Central memory CD8-positive, alpha-beta T cell (primary cell): ENCODE data around the gene LSP1.
"Not testable (repeated sequence)": the region's sequence is repeated elsewhere in the genome, so short reads cannot be mapped to it uniquely, and the experiment has no call there.

ENCODE experiments used
- ATAC-seq: fragments of 150-1000 bp; cut with Tn5 transposase; replicated peaks from 2 replicates; pipeline ENCODE4 v1.10.0; 2022; ENCODE audit warnings: mild to moderate bottlenecking, moderate FRiP score, moderate number of reproducible peaks; ENCODE audit not compliant: poor library complexity, severe bottlenecking; ENCODE audit errors: extremely low read depth
- DNase-seq, 2 donors: peaks; one replicate each; pipeline ENCODE4 v3.0.0; 2021; ENCODE audit warnings: low spot score in 2 of 2
- H3K27ac Mint-ChIP-seq: one replicate; pipeline ENCODE4 v1.8.0; 2022; ENCODE audit warnings: low read depth, mild to moderate bottlenecking, moderate library complexity, mixed read lengths
- H3K27me3 Mint-ChIP-seq: one replicate; pipeline ENCODE4 v1.8.0; 2022; ENCODE audit warnings: mixed read lengths
- H3K36me3 Mint-ChIP-seq: one replicate; pipeline ENCODE4 v1.8.0; 2022; ENCODE audit warnings: mild to moderate bottlenecking, moderate library complexity, mixed read lengths; ENCODE audit not compliant: insufficient read depth
- H3K4me1 Mint-ChIP-seq: one replicate; pipeline ENCODE4 v1.8.0; 2022; ENCODE audit warnings: mixed read lengths
- H3K4me3 Mint-ChIP-seq: one replicate; pipeline ENCODE4 v1.8.0; 2022; ENCODE audit warnings: mild to moderate bottlenecking, moderate library complexity, mixed read lengths
- H3K9me3 Mint-ChIP-seq: one replicate; pipeline ENCODE4 v1.8.0; 2022; ENCODE audit warnings: mixed read lengths

The LSP1 gene

DNA sequence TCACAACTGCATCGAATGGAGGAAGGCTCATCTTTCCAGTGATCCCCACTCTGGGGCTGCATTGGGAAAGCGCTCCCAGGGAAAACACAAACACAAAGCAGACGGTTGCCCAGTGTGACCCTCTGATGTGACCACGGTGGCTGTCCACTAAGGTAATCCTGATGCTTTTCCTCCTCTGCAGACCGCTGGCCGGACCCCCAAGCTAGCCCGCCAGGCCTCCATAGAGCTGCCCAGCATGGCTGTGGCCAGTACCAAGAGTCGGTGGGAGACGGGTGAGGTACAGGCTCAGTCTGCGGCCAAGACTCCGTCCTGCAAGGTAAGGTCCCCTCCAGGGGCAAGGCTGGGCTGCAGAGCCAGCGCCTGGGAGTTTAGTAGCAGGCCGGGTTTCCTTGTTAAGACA, 33.7 kb downstream of the LSP1 start:
- not testable (repeated sequence) for H3K9me3 Mint-ChIP-seq, DNase-seq, H3K27ac Mint-ChIP-seq, ATAC-seq, H3K4me3 Mint-ChIP-seq, H3K27me3 Mint-ChIP-seq
- H3K4me1 Mint-ChIP-seq, result peaks cover 12% of the 10 kb centered on the region
- H3K36me3 Mint-ChIP-seq, result peaks cover 10% of the 10 kb centered on the region

GRCh38 chr11:1887451-1888346, 34.8 kb downstream of the LSP1 start:
- H3K4me1 Mint-ChIP-seq, result peaks cover 16% of the 10 kb centered on the region
- H3K9me3 Mint-ChIP-seq, result no peaks in the 10 kb centered on the region
- no peaks in the 10 kb centered on the region for H3K27me3 Mint-ChIP-seq
- no peak for DNase-seq
- H3K27ac Mint-ChIP-seq, result peak overlapping the region; percentile 54
- H3K4me3 Mint-ChIP-seq, result no peak overlapping the region
- peaks cover 14% of the 10 kb centered on the region for H3K36me3 Mint-ChIP-seq
- no peak for ATAC-seq

- Mint-ChIP-seq H3K4me1 (peaks cover 18% of the 10 kb centered on the region), H3K27ac (peak overlapping the region; percentile 54), H3K27me3 (no peaks in the 10 kb centered on the region), H3K9me3 (no peaks in the 10 kb centered on the region), H3K36me3 (peaks cover 15% of the 10 kb centered on the region), H3K4me3 (peak overlapping the region; percentile 57)
- no peak for ATAC-seq
- DNase-seq, result no peak
These were observed 35.5 kb downstream of the LSP1 start for GRCh38 chr11:1888347-1888753.

DNA sequence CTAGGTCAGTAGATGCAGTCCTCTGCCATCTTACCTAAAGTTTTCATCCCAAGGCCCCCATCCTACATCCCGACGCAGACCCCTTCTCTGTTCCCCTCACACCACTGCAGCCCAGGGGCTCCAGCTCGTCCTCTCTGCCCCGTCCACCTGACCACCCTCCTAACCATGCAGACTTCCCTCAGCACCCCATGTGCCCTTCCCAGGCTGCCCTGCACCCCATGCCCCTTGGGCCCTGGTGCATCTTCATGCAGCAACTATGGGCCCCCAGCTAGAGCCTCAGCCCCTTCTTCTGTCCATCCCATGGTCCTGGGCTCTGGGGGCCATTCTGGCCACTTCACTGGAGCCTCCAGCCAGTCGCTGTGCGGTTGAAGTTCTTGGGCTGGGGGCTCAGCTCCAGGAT, 35.9 kb downstream of the LSP1 start:
- Mint-ChIP-seq H3K27me3 (no peaks in the 10 kb centered on the region), H3K9me3 (no peaks in the 10 kb centered on the region), H3K4me1 (peaks cover 18% of the 10 kb centered on the region), H3K27ac (peak overlapping the region; percentile 54), H3K4me3 (peak overlapping the region; percentile 57), H3K36me3 (peaks cover 17% of the 10 kb centered on the region)
- no peak for ATAC-seq
- DNase-seq, result no peak

DNA sequence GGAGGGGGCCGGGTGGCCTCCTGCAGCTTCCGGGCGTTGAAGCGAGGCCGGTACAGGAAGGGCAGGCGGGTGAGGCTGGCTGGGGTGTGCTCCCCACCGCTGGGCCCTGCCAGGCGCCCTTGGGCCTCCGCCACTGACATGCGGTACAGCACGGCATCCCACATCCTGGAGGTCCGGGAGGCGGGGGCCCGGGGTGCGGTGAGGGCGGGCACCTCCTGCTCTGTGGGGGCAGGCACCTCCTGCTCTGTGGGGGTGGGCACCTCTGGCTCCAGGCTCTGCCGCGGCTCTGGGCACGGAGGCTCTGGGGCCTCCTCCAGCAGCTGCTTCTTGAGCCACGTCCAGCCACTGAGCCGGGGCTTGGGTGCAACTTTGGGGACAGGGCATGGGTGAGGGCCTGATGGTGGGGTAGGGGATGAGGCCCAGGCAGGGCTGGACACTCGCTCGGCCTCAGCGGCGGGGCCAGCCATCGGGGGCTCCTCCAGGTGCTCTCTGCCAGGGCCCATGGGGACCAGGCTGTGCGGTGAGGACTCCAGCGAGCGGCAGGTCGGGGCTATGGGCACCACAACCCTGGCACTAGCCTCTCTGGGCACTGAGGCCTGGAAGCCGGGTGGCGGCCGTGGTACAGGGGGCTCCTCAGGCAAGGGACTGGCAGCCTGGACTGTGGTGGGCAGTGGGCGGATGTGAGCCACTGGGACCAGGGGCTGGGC, 36.5 kb downstream of the LSP1 start:
- Mint-ChIP-seq H3K27me3 (no peaks in the 10 kb centered on the region), H3K36me3 (peaks cover 17% of the 10 kb centered on the region), H3K4me3 (peak overlapping the region; percentile 57), H3K9me3 (no peaks in the 10 kb centered on the region), H3K4me1 (peaks cover 18% of the 10 kb centered on the region), H3K27ac (peak overlapping the region; percentile 54)
- DNase-seq, result peak; percentile 65 to 82
- ATAC-seq, result peak; percentile 97

GRCh38 chr11:1889941-1890855, 37.3 kb downstream of the LSP1 start:
- Mint-ChIP-seq H3K9me3 (no peaks in the 10 kb centered on the region), H3K27me3 (no peaks in the 10 kb centered on the region), H3K4me3 (peak overlapping the region; percentile 57), H3K36me3 (peaks cover 17% of the 10 kb centered on the region), H3K4me1 (peaks cover 18% of the 10 kb centered on the region), H3K27ac (no peak overlapping the region)
- no peak for ATAC-seq
- no peak for DNase-seq

- ATAC-seq, result no peak
- no peaks in the 10 kb centered on the region for H3K27me3 Mint-ChIP-seq
- no peak overlapping the region for H3K4me3 Mint-ChIP-seq
- no peak overlapping the region for H3K27ac Mint-ChIP-seq
- DNase-seq, result no peak
- no peaks in the 10 kb centered on the region for H3K9me3 Mint-ChIP-seq
- peaks cover 17% of the 10 kb centered on the region for H3K36me3 Mint-ChIP-seq
- peaks cover 18% of the 10 kb centered on the region for H3K4me1 Mint-ChIP-seq
These were observed 38.3 kb downstream of the LSP1 start for GRCh38 chr11:1890856-1891830.

DNA sequence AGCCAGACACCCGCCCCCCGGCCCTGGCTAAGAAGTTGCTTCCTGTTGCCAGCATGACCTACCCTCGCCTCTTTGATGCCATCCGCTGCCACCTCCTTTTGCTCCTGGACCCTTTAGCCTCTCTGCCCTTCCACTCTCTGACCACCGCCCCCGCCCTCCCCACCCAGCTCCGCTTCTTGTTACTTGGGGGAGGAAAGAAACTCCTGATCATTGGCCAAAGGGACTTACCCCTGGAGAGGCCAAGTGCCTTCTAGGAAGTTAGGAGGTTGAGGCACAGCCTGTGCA, 38.9 kb downstream of the LSP1 start, which contains the start of gene PRR33:
TSS of gene PRR33 (minus strand) at position 65 of the 285 bp plus-strand sequence. CDS start 1,311 bp downstream, outside the sequence.
- H3K27me3 Mint-ChIP-seq, result no peaks in the 10 kb centered on the region
- ATAC-seq (no peak), DNase-seq (no peak)
- H3K4me1 Mint-ChIP-seq, result peaks cover 18% of the 10 kb centered on the region
- H3K4me3 Mint-ChIP-seq, result no peak within 1 kb of the TSS
- peaks cover 17% of the 10 kb centered on the region for H3K36me3 Mint-ChIP-seq
- no peaks in the 10 kb centered on the region for H3K9me3 Mint-ChIP-seq
- no peak within 1 kb of the TSS for H3K27ac Mint-ChIP-seq

- Mint-ChIP-seq H3K9me3 (no peaks in the 10 kb centered on the region), H3K4me3 (no peak overlapping the region), H3K4me1 (peaks cover 18% of the 10 kb centered on the region), H3K36me3 (peaks cover 17% of the 10 kb centered on the region), H3K27ac (no peak overlapping the region), H3K27me3 (no peaks in the 10 kb centered on the region)
- DNase-seq, result no peak
- ATAC-seq, result no peak
These were observed 39.2 kb downstream of the LSP1 start for GRCh38 chr11:1892116-1892515.

DNA sequence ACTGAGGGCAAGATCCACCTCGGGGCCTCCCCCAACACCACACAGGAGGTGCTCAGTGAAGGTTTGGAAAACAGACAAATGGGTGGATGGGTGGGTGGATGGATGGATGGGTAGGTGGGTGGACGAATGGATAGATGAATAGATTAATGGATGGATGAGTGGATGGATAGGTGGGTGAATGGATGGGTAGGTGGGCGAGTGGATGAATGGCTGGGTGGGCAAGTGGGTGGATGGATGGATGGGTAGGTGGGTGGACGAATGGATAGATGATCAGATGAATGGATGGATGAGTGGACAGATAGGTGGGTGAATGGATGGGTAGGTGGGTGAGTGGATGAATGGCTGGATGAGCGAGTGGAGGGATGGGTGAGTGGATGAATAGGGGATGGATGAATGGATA, 39.7 kb downstream of the LSP1 start:
- no peak overlapping the region for H3K27ac Mint-ChIP-seq
- no peaks in the 10 kb centered on the region for H3K9me3 Mint-ChIP-seq
- no peak overlapping the region for H3K4me3 Mint-ChIP-seq
- H3K4me1 Mint-ChIP-seq, result peaks cover 18% of the 10 kb centered on the region
- H3K36me3 Mint-ChIP-seq, result peaks cover 17% of the 10 kb centered on the region
- ATAC-seq (no peak), DNase-seq (no peak)
- H3K27me3 Mint-ChIP-seq, result peaks cover 4% of the 10 kb centered on the region

- no peak for DNase-seq
- ATAC-seq, result no peak
- H3K36me3 Mint-ChIP-seq, result peaks cover 12% of the 10 kb centered on the region
- H3K4me3 Mint-ChIP-seq, result no peak overlapping the region
- peaks cover 10% of the 10 kb centered on the region for H3K27me3 Mint-ChIP-seq
- H3K9me3 Mint-ChIP-seq, result no peaks in the 10 kb centered on the region
- H3K27ac Mint-ChIP-seq, result no peak overlapping the region
- peaks cover 10% of the 10 kb centered on the region for H3K4me1 Mint-ChIP-seq
These were observed 40.9 kb downstream of the LSP1 start for GRCh38 chr11:1893581-1894359.
